ENCODE data around the gene RNF39.
A peak's percentile ranks its signal among the peaks of the same experiment; 100 is the strongest.

RNF39 gene

GRCh38 chr6:30060606-30061091 is 14.9 kb downstream of the RNF39 start:
- H3K36me3 ChIP-seq (ENCODE audit: low read length) = peaks cover 21% of the 10 kb centered on the region; the same call in 1 of the 2 replicates
- no peaks in the 10 kb centered on the region for H4K20me1 ChIP-seq (ENCODE audit: low read depth, low read length)
- H2AFZ ChIP-seq (ENCODE audit: low read depth, low read length, severe bottlenecking) = peak overlapping the region; percentile 90
- H3K79me2 ChIP-seq (ENCODE audit: insufficient read depth, low read length) = peaks cover 30% of the 10 kb centered on the region
- peak overlapping the region; percentile 77 for H3K9ac ChIP-seq (ENCODE audit: low read length)
- H3K27me3 ChIP-seq (ENCODE audit: low read length) = no peaks in the 10 kb centered on the region
- H3K4me3 ChIP-seq (ENCODE audit: insufficient read depth, low read length, poor library complexity, severe bottlenecking) = peak overlapping the region; percentile 96
- no peaks in the 10 kb centered on the region for H3K9me2 ChIP-seq (replicated peaks; ENCODE audit: insufficient read depth, low read length)
- peak overlapping the region; percentile 13; the same call in 1 of the 2 replicates for H3K27ac ChIP-seq (ENCODE audit: low read depth, low read length)
- H3K4me2 ChIP-seq (ENCODE audit: low read depth, low read length, poor library complexity, severe bottlenecking) = peak overlapping the region; percentile 77
- TF ChIP-seq EZH2phosphoT487 (conservative IDR thresholded peaks at IDR 0.05; ENCODE audit: low read length) (no peak), CTCF (IDR thresholded peaks at IDR 0.05; ENCODE audit: insufficient read depth, low read length, poor library complexity, severe bottlenecking) (no peak)
- no peaks in the 10 kb centered on the region for H3K9me3 ChIP-seq (ENCODE audit: insufficient read depth, low read length)
- peaks cover 19% of the 10 kb centered on the region for H3F3A ChIP-seq (ENCODE audit: insufficient read depth)

GRCh38 chr6:30055513-30055912 is 20.1 kb downstream of the RNF39 start:
- no peak overlapping the region for H3K4me2 ChIP-seq (ENCODE audit: low read depth, low read length, poor library complexity, severe bottlenecking)
- TF ChIP-seq CTCF (IDR thresholded peaks at IDR 0.05; ENCODE audit: insufficient read depth, low read length, poor library complexity, severe bottlenecking) = no peak
- no peak for TF ChIP-seq EZH2phosphoT487 (conservative IDR thresholded peaks at IDR 0.05; ENCODE audit: low read length)
- H3K9me3 ChIP-seq (ENCODE audit: insufficient read depth, low read length) = no peaks in the 10 kb centered on the region
- no peaks in the 10 kb centered on the region for H3F3A ChIP-seq (ENCODE audit: insufficient read depth)
- peaks cover 5% of the 10 kb centered on the region; the same call in 1 of the 2 replicates for H3K79me2 ChIP-seq (ENCODE audit: insufficient read depth, low read length)
- H3K36me3 ChIP-seq (ENCODE audit: low read length) = 0 out of 2 replicates have a peak, but pooled peaks cover 2% of the 10 kb centered on the region
- H4K20me1 ChIP-seq (ENCODE audit: low read depth, low read length) = no peaks in the 10 kb centered on the region
- no peak overlapping the region for H3K9ac ChIP-seq (ENCODE audit: low read length)
- H2AFZ ChIP-seq (ENCODE audit: low read depth, low read length, severe bottlenecking) = no peak overlapping the region
- H3K27ac ChIP-seq (ENCODE audit: low read depth, low read length) = no peak overlapping the region
- H3K4me3 ChIP-seq (ENCODE audit: insufficient read depth, low read length, poor library complexity, severe bottlenecking) = no peak overlapping the region
- no peaks in the 10 kb centered on the region for H3K27me3 ChIP-seq (ENCODE audit: low read length)
- H3K9me2 ChIP-seq (replicated peaks; ENCODE audit: insufficient read depth, low read length) = no peaks in the 10 kb centered on the region

GRCh38 chr6:30053682-30054081 is 21.9 kb downstream of the RNF39 start:
- no peaks in the 10 kb centered on the region for H3K79me2 ChIP-seq (ENCODE audit: insufficient read depth, low read length)
- TF ChIP-seq CTCF (IDR thresholded peaks at IDR 0.05; ENCODE audit: insufficient read depth, low read length, poor library complexity, severe bottlenecking) = no peak
- no peak for TF ChIP-seq EZH2phosphoT487 (conservative IDR thresholded peaks at IDR 0.05; ENCODE audit: low read length)
- H3K4me2 ChIP-seq (ENCODE audit: low read depth, low read length, poor library complexity, severe bottlenecking) = no peak overlapping the region

More at GRCh38 chr6:30053682-30054081, 21.9 kb downstream of the RNF39 start:
- H3K9me3 ChIP-seq (ENCODE audit: insufficient read depth, low read length) = no peaks in the 10 kb centered on the region
- no peaks in the 10 kb centered on the region for H3F3A ChIP-seq (ENCODE audit: insufficient read depth)
- H3K4me3 ChIP-seq (ENCODE audit: insufficient read depth, low read length, poor library complexity, severe bottlenecking) = no peak overlapping the region
- 0 out of 2 replicates have a peak, but pooled peaks cover 2% of the 10 kb centered on the region for H3K36me3 ChIP-seq (ENCODE audit: low read length)
- no peaks in the 10 kb centered on the region for H3K9me2 ChIP-seq (replicated peaks; ENCODE audit: insufficient read depth, low read length)
- no peaks in the 10 kb centered on the region for H4K20me1 ChIP-seq (ENCODE audit: low read depth, low read length)
- no peaks in the 10 kb centered on the region for H3K27me3 ChIP-seq (ENCODE audit: low read length)
- H2AFZ ChIP-seq (ENCODE audit: low read depth, low read length, severe bottlenecking) = no peak overlapping the region
- no peak overlapping the region for H3K27ac ChIP-seq (ENCODE audit: low read depth, low read length)
- H3K9ac ChIP-seq (ENCODE audit: low read length) = no peak overlapping the region
